Hematopoietic multipotent progenitor cell treated with erythropoietin and hydrocortisone succinate and interleukin-3 and kit ligand, for 15 days (in vitro differentiated cells): ENCODE data around the gene CNOT6.
"Not testable (repeated sequence)": the region's sequence is repeated elsewhere in the genome, so short reads cannot be mapped to it uniquely, and the experiment has no call there.

Source experiments
- DNase-seq: peaks from one replicate; pipeline ENCODE4 v3.0.0-alpha.2; 2015; ENCODE audit warnings: low spot score

The CNOT6 gene

GRCh38 chr5:180494060-180494509, at the start of gene CNOT6:
CNOT6 (plus strand) TSS chr5:180494379; CDS start chr5:180529277, 34,898 bp downstream.
- DNase-seq, result peak; percentile 94

- DNase-seq, result no peak
Measured at GRCh38 chr5:180454752-180455151, 39.4 kb upstream of the CNOT6 start.

GRCh38 chr5:180455872-180456271, 38.3 kb upstream of the CNOT6 start:
- DNase-seq, result no peak

DNA sequence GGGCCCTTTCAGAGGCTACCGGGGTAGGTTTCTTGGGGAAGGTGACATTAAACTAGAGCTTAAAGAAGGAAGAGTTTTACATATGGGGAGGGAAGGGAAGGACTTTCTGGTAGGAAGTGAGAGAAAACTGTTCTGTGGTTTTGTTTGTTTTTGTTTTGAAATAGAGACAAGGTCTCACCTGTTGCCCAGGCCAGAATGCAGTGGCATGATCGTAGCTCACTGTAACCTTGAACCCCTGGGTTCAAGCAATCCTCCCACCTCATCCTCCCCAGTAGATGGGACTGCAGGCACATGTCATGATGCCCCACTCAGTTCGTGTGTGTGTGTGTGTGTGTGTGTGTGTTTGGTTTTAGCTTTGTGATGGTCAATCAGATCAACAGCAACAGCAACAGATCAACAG, 37.4 kb upstream of the CNOT6 start:
- no peak for DNase-seq

GRCh38 chr5:180458852-180459673, 35.1 kb upstream of the CNOT6 start:
- DNase-seq, result not testable (repeated sequence)

DNA sequence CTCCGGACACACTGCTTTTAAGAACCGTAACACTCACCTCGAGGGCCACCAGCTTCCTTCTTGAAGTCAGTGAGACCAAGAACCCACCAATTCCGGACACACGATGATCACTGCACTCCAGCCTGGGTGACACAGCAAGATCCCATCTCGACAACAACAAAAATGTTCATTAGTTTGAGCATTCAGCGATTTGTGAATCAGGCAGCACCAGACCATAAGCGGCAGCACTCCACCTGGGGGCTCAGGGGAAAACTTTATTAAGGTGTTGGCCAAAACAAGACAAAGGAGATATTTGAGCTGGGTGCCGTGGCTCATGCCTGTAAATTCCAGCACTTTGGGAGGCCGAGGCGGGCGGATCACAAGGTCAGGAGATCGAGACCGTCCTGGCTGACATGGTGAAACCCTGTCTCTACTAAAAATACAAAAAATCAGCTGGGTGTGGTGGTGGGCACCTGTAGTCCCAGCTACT, 34.5 kb upstream of the CNOT6 start:
- DNase-seq, result not testable (repeated sequence)

DNA sequence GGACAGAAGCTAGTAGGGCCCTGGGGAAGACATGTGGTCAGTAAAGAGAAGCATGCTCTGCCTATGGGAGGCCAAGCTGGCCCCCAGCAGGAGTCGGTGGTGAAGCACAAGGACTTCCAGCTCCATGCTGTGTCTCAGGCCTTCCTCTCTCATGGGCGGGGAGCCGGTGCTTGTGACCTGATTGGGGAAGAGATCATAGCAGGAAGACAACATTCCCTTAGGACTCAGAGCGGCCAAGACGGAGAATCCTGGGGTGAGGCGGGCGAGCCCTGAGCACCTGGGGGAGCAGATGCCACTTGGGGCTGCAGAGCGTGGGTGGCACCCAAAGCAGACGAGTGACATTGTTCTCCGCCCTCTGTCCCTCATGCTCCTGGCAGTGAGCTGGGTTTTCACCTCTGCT, 33.3 kb upstream of the CNOT6 start:
- no peak for DNase-seq

- no peak for DNase-seq
Measured at GRCh38 chr5:180461303-180461702, 32.9 kb upstream of the CNOT6 start.

- no peak for DNase-seq
Measured at GRCh38 chr5:180463216-180463900, 30.8 kb upstream of the CNOT6 start.

- no peak for DNase-seq
Measured at GRCh38 chr5:180463916-180464602, 30.1 kb upstream of the CNOT6 start.

- no peak for DNase-seq
Measured at GRCh38 chr5:180464603-180464970, 29.6 kb upstream of the CNOT6 start.

- not testable (repeated sequence) for DNase-seq
Measured at GRCh38 chr5:180465052-180465451, 29.1 kb upstream of the CNOT6 start.

DNA sequence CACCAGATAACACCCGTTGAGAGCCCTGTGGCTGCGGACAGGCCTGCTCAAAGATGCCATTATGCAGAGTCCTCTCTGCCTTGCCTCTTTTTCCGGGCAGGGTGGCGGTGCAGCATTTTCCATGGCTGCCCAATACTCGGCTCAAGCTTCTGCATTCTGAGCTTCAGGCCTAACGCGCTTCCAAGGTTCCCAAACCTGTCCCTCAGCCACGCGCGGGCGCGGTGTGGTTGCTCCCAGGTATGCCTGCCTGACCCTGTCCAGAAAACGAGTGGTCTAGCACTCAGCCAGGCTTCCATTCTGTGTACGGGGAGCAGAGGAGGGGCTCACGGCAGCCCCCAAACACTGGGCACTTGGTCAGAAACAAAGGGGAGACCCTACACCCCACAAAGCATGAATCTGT, 27.9 kb upstream of the CNOT6 start:
- no peak for DNase-seq

- DNase-seq, result no peak
Measured at GRCh38 chr5:180467028-180467975, 26.9 kb upstream of the CNOT6 start.

DNA sequence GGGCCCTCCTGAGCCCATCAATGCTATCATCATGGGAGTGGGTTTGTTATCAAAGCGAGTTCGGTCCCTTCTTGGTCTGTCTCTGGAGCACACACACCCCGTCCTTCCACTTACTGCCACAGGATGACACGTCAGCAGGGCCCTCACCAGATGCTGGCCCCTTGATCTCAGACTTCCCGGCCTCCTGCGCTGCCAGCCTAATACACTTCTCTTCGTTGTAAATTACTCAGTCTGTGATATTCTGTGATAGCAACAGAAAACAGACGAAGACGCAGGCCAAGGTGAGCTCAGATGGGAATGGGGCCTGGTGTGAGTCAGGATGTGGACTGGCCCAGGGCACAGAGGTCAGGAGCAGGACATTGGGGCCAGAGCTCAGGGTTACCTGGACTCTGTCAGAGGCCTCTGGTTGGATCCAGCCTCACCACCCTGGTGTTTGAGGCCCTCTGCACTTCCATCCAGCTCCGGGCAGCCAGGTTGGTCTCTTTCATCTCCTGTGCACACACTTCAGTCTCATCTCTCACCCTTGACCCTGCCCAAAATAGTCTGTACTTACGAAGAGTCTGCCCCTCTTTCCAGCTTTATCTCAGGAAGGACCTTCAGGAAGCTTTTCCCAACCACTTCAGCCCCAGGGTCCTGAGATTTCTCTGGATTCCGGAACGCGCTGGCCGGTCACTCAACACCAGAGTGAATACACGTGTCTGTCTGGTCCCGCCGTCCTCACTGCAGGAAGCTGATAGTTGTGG, 26.0 kb upstream of the CNOT6 start:
- DNase-seq, result no peak

- no peak for DNase-seq
Measured at GRCh38 chr5:180468732-180469585, 25.2 kb upstream of the CNOT6 start.

- no peak for DNase-seq
Measured at GRCh38 chr5:180469586-180469865, 24.7 kb upstream of the CNOT6 start.

DNA sequence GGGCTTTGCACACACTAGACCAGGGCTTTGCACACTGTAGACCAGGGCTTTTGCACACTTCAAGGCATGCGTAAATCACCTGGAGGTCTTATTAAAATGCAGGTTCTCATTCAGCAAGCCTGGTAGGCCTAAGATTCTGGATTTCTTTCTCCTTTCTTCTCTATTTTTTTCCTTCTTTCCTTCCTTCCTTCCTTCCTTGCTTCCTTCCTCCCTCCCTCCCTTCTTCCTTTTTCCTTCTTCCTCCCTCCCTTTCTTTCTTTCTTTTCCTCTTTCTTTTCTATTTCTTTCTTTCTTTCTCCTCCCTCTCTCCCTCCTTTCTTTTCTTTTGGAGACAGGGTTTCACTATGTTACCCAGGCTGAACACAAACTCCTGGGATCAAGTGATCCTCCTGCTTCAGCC, 24.3 kb upstream of the CNOT6 start:
- no peak for DNase-seq

GRCh38 chr5:180470361-180470760, 23.8 kb upstream of the CNOT6 start:
- DNase-seq, result no peak

DNA sequence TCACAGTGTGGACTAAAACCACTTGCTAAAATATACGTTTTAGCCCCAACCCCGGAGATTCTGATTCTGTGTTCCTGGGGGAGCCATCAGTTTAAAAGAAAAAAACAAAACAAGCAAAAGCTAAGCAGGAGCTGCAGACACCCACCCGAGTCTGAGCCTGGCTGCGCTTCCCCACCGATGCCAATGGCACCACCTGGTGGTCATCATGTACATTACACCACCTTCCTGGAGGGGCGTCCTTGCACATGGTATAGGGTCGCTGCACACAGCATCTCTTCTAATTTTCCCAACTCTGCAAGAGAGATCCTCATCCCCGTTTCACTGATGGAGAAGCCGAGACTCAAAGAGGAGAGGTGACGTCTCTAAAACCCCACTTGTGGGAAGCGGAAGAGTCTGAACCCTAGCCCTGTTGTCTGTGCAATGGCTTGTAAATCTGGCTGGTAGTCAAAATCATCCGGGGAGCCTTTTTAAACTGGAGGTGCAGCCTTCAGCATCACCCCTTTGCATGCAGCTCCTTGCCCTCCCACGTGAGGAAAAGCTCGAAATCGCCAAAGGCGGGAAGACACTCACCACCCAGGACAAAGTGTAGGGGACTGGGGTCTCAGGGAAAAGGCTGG, 23.1 kb upstream of the CNOT6 start:
- DNase-seq, result peak; percentile 70
